Sigmoid colon (tissue), 4 donors: ENCODE data around the gene PHTF2.

Experiments used
- CTCF ChIP-seq, 4 experiments: fragments of 450-650 bp in 3 of 4; fragments of 200-600 bp in 1 of 4; IDR thresholded peaks; one replicate each; pipeline ENCODE4 v1.5.1; 2016 to 2019; ENCODE audit warnings: antibody characterized with exemption in 4 of 4, mild to moderate bottlenecking in 3 of 4, moderate library complexity in 2 of 4
- POLR2A ChIP-seq, 2 donors: fragments of 450-650 bp; IDR thresholded peaks; one replicate each; pipeline ENCODE4 v1.6.1; 2016; ENCODE audit warnings: antibody characterized with exemption in 2 of 2, mild to moderate bottlenecking in 2 of 2, moderate library complexity in 2 of 2
- POLR2AphosphoS5 ChIP-seq, 4 donors: sonication (generic); formaldehyde crosslinking; IDR thresholded peaks; one replicate each; pipeline ENCODE4 v1.6.1; 2017; ENCODE audit warnings: antibody characterized with exemption in 4 of 4

GRCh38 chr7:77967429-77967828 is 168.9 kb downstream of the PHTF2 start:
- TF ChIP-seq CTCF (IDR thresholded peaks at IDR 0.05), result no peak
- no peak for TF ChIP-seq POLR2A (IDR thresholded peaks at IDR 0.05)
- no peak for TF ChIP-seq POLR2AphosphoS5 (IDR thresholded peaks at IDR 0.05)
